GM23338 (cell line): ENCODE data around the gene LRMDA. TPM values are rescaled to one million over a fixed set of nuclear protein-coding genes. Genes with fewer than 3 reads are reported as not detected.

Experiments used
- ATAC-seq: fragments of 200-7000 bp; cut with Tn5 transposase; 3 replicates; pipeline ENCODE4 v1.9.1; 2020
- DNase-seq: peaks from one replicate; pipeline ENCODE4 v3.0.0-alpha.2; 2015; ENCODE audit warnings: low spot score
- H2AFZ ChIP-seq: fragments of 200-600 bp; sonication (generic); 2 replicates; pipeline ENCODE4 v1.8.0; 2016; ENCODE audit warnings: antibody characterized with exemption, mild to moderate bottlenecking, moderate library complexity
- H3F3A ChIP-seq: fragments of 200-600 bp; sonication (generic); replicated peaks from 2 replicates; pipeline ENCODE4 v1.8.0; 2017; ENCODE audit warnings: antibody characterized with exemption, mixed run types, low read depth
- H3K27ac ChIP-seq: fragments of 200-600 bp; sonication (generic); 2 replicates; pipeline ENCODE4 v1.6.1; 2016; ENCODE audit warnings: low read depth
- H3K27me3 ChIP-seq: fragments of 200-600 bp; sonication (generic); 2 replicates; pipeline ENCODE4 v1.8.0; 2016; ENCODE audit warnings: mild to moderate bottlenecking, mixed run types, moderate library complexity; ENCODE audit not compliant: insufficient read depth
- H3K36me3 ChIP-seq: fragments of 200-600 bp; sonication (generic); 2 replicates; pipeline ENCODE4 v1.8.0; 2016; ENCODE audit warnings: mild to moderate bottlenecking; ENCODE audit not compliant: insufficient read depth
- H3K4me1 ChIP-seq: fragments of 200-600 bp; sonication (generic); 2 replicates; pipeline ENCODE4 v1.8.0; 2016; ENCODE audit warnings: mild to moderate bottlenecking, moderate library complexity; ENCODE audit not compliant: insufficient read depth
- H3K4me2 ChIP-seq: fragments of 200-600 bp; sonication (generic); 2 replicates; pipeline ENCODE4 v1.7.1; 2017; ENCODE audit warnings: mixed run types
- H3K4me3 ChIP-seq: fragments of 200-600 bp; sonication (generic); 2 replicates; pipeline ENCODE4 v1.6.1; 2016; ENCODE audit warnings: mixed run types
- H3K79me2 ChIP-seq: fragments of 200-600 bp; sonication (generic); replicated peaks from 2 replicates; pipeline ENCODE4 v1.8.0; 2017; ENCODE audit warnings: mild to moderate bottlenecking; ENCODE audit not compliant: insufficient read depth
- H3K9me2 ChIP-seq: fragments of 200-600 bp; sonication (generic); 2 replicates; pipeline ENCODE4 v1.8.0; 2017; ENCODE audit not compliant: insufficient read depth
- H4K20me1 ChIP-seq: fragments of 200-600 bp; sonication (generic); replicated peaks from 2 replicates; pipeline ENCODE4 v1.8.0; 2017; ENCODE audit warnings: mild to moderate bottlenecking; ENCODE audit not compliant: insufficient read depth
- H3K27ac Mint-ChIP-seq: 2 replicates; pipeline ENCODE4 v1.8.0; 2020; ENCODE audit warnings: inconsistent platforms, mild to moderate bottlenecking, moderate library complexity, mixed read lengths
- H3K27me3 Mint-ChIP-seq: 3 replicates; pipeline ENCODE4 v1.8.0; 2022; ENCODE audit warnings: low read depth, mild to moderate bottlenecking, moderate library complexity, mixed read lengths, inconsistent platforms; ENCODE audit not compliant: insufficient read depth, poor library complexity
- H3K36me3 Mint-ChIP-seq: 3 replicates; pipeline ENCODE4 v1.8.0; 2021; ENCODE audit warnings: low read depth, mild to moderate bottlenecking, inconsistent platforms, moderate library complexity, mixed read lengths
- H3K4me1 Mint-ChIP-seq: 3 replicates; pipeline ENCODE4 v1.8.0; 2020; ENCODE audit warnings: mild to moderate bottlenecking, inconsistent platforms, mixed read lengths
- H3K4me3 Mint-ChIP-seq: 3 replicates; pipeline ENCODE4 v1.8.0; 2021; ENCODE audit warnings: moderate library complexity, mild to moderate bottlenecking, inconsistent platforms, mixed read lengths
- H3K9me3 Mint-ChIP-seq: 3 replicates; pipeline ENCODE4 v1.8.0; 2020; ENCODE audit warnings: moderate library complexity, mild to moderate bottlenecking, inconsistent platforms, mixed read lengths
- CREB1 ChIP-seq: fragments of 250-450 bp; sonication (Bioruptor Pico); IDR thresholded peaks from 2 replicates; pipeline ENCODE4 v1.5.0; 2020; ENCODE audit warnings: low read depth, mild to moderate bottlenecking, moderate library complexity
- EZH2 ChIP-seq: fragments of 200-600 bp; sonication (generic); IDR thresholded peaks from one replicate; pipeline ENCODE4 v1.8.0; 2017; ENCODE audit warnings: antibody characterized with exemption, mild to moderate bottlenecking, low read depth; ENCODE audit not compliant: unreplicated experiment
- EZH2phosphoT487 ChIP-seq: fragments of 200-600 bp; sonication (generic); IDR thresholded peaks from one replicate; pipeline ENCODE4 v1.8.1; 2018; ENCODE audit warnings: antibody characterized with exemption; ENCODE audit not compliant: unreplicated experiment
- JUNB ChIP-seq: IDR thresholded peaks from one replicate; pipeline ENCODE4 v1.6.1; 2016; ENCODE audit warnings: antibody characterized with exemption; ENCODE audit not compliant: unreplicated experiment
- NANOG ChIP-seq: IDR thresholded peaks from 2 replicates; pipeline ENCODE4 v1.6.1; 2016; ENCODE audit warnings: antibody characterized with exemption, borderline replicate concordance
- POLR2AphosphoS5 ChIP-seq: IDR thresholded peaks from 2 replicates; pipeline ENCODE4 v1.6.1; 2016; ENCODE audit warnings: antibody characterized with exemption, low read depth
- STAT1 ChIP-seq: IDR thresholded peaks from one replicate; pipeline ENCODE4 v1.6.1; 2016; ENCODE audit warnings: antibody characterized with exemption; ENCODE audit not compliant: unreplicated experiment
- ZNF114 ChIP-seq: fragments of 250-450 bp; sonication (Bioruptor Pico); IDR thresholded peaks from 2 replicates; pipeline ENCODE4 v1.5.0; 2020; ENCODE audit warnings: mild to moderate bottlenecking, moderate library complexity
- ZNF331 ChIP-seq: fragments of 250-450 bp; sonication (Bioruptor Pico); IDR thresholded peaks from 2 replicates; pipeline ENCODE4 v1.5.0; 2020; ENCODE audit warnings: low read depth, mild to moderate bottlenecking, moderate library complexity
- polyA plus RNA-seq: library from polyadenylated mRNA; unstranded; fragments of >200 nt; fragmentation: Nextera tagmentation; extraction: Ambion mirVana; gene quantifications from 2 replicates; pipeline ENCODE4 v1.2.1, GENCODE V29; 2016
- total RNA-seq: library from RNA; depleted of rRNA; stranded (reverse); fragments of >200 nt; shearing (Covaris generic); gene quantifications from 2 replicates; pipeline ENCODE4 v1.2.3, GENCODE V29; 2014
- TF ChIP-seq, protein P1 (sequence below): fragments of 250-450 bp; sonication (Bioruptor Pico); IDR thresholded peaks from 2 replicates; pipeline ENCODE4 v1.5.0; 2020; ENCODE audit warnings: mild to moderate bottlenecking, moderate library complexity
- TF ChIP-seq, protein P2 (sequence below), 2 experiments: fragments of 200-600 bp in 1 of 2; sonication (generic) in 1 of 2; conservative IDR thresholded peaks; 2 replicates each; pipeline versions ENCODE4 v1.5.1 to v1.6.1; 2016 to 2017; ENCODE audit warnings: antibody characterized with exemption in 2 of 2, low read depth in 2 of 2, mild to moderate bottlenecking in 2 of 2, moderate library complexity in 1 of 2
- TF ChIP-seq, protein P3 (sequence below): IDR thresholded peaks from one replicate; pipeline ENCODE4 v1.6.1; 2018; ENCODE audit warnings: antibody characterized with exemption; ENCODE audit not compliant: unreplicated experiment
- TF ChIP-seq, protein P4 (sequence below): IDR thresholded peaks from 2 replicates; pipeline ENCODE4 v1.6.1; 2016; ENCODE audit warnings: antibody characterized with exemption

LRMDA gene
- total and polyA plus RNA-seq, 2 experiments from 2014 or later: 0.90 to 1.8 TPM

DNA sequence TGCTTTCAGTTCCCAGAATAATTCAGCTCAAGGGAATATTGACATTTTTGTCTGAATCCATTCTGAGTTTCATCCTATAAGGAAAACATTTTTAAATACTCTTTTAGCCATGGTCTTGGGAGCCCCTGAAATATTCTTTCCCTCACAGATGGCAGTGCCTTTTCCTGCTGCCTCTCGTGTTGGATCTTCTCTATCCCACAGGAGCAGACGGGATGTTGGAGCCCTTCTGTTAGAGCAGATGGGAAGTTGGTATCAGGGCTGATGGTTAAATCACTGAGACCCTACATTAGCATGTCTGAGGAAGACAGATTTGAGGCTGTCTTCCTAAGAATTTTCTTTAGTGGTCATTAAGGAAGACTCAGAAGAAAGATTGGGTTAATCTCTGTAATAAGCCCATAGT is 737.8 kb downstream of the LRMDA start:
- Mint-ChIP-seq H3K27me3 (peaks cover 4% of the 10 kb centered on the region), H3K4me3 (no peak overlapping the region), H3K36me3 (peaks cover 4% of the 10 kb centered on the region; the same call in 1 of the 3 replicates), H3K4me1 (0 out of 3 replicates have a peak, but pooled peaks cover 2% of the 10 kb centered on the region), H3K27ac (no peak overlapping the region), H3K9me3 (peaks cover 12% of the 10 kb centered on the region)
- DNase-seq (no peak), ATAC-seq (no peak)
- Histone ChIP-seq H3K4me3 (no peak overlapping the region), H3K27me3 (no peaks in the 10 kb centered on the region), H4K20me1 (no peaks in the 10 kb centered on the region), H3K79me2 (no peaks in the 10 kb centered on the region), H2AFZ (no peak overlapping the region), H3K4me2 (no peak overlapping the region), H3K36me3 (no peaks in the 10 kb centered on the region), H3K9me2 (no peaks in the 10 kb centered on the region), H3K27ac (no peak overlapping the region), H3K4me1 (no peaks in the 10 kb centered on the region), H3F3A (no peaks in the 10 kb centered on the region)
- TF ChIP-seq, protein P1, sequence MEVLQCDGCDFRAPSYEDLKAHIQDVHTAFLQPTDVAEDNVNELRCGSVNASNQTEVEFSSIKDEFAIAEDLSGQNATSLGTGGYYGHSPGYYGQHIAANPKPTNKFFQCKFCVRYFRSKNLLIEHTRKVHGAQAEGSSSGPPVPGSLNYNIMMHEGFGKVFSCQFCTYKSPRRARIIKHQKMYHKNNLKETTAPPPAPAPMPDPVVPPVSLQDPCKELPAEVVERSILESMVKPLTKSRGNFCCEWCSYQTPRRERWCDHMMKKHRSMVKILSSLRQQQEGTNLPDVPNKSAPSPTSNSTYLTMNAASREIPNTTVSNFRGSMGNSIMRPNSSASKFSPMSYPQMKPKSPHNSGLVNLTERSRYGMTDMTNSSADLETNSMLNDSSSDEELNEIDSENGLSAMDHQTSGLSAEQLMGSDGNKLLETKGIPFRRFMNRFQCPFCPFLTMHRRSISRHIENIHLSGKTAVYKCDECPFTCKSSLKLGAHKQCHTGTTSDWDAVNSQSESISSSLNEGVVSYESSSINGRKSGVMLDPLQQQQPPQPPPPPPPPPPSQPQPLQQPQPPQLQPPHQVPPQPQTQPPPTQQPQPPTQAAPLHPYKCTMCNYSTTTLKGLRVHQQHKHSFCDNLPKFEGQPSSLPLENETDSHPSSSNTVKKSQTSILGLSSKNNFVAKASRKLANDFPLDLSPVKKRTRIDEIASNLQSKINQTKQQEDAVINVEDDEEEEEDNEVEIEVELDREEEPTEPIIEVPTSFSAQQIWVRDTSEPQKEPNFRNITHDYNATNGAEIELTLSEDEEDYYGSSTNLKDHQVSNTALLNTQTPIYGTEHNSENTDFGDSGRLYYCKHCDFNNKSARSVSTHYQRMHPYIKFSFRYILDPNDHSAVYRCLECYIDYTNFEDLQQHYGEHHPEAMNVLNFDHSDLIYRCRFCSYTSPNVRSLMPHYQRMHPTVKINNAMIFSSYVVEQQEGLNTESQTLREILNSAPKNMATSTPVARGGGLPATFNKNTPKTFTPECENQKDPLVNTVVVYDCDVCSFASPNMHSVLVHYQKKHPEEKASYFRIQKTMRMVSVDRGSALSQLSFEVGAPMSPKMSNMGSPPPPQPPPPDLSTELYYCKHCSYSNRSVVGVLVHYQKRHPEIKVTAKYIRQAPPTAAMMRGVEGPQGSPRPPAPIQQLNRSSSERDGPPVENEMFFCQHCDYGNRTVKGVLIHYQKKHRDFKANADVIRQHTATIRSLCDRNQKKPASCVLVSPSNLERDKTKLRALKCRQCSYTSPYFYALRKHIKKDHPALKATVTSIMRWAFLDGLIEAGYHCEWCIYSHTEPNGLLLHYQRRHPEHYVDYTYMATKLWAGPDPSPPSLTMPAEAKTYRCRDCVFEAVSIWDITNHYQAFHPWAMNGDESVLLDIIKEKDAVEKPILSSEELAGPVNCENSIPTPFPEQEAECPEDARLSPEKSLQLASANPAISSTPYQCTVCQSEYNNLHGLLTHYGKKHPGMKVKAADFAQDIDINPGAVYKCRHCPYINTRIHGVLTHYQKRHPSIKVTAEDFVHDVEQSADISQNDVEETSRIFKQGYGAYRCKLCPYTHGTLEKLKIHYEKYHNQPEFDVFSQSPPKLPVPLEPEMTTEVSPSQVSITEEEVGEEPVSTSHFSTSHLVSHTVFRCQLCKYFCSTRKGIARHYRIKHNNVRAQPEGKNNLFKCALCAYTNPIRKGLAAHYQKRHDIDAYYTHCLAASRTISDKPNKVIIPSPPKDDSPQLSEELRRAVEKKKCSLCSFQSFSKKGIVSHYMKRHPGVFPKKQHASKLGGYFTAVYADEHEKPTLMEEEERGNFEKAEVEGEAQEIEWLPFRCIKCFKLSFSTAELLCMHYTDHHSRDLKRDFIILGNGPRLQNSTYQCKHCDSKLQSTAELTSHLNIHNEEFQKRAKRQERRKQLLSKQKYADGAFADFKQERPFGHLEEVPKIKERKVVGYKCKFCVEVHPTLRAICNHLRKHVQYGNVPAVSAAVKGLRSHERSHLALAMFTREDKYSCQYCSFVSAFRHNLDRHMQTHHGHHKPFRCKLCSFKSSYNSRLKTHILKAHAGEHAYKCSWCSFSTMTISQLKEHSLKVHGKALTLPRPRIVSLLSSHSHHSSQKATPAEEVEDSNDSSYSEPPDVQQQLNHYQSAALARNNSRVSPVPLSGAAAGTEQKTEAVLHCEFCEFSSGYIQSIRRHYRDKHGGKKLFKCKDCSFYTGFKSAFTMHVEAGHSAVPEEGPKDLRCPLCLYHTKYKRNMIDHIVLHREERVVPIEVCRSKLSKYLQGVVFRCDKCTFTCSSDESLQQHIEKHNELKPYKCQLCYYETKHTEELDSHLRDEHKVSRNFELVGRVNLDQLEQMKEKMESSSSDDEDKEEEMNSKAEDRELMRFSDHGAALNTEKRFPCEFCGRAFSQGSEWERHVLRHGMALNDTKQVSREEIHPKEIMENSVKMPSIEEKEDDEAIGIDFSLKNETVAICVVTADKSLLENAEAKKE (CRISPR knock-in tag): no peak
- TF ChIP-seq JUNB (no peak), EZH2phosphoT487 (no peak), POLR2AphosphoS5 (no peak), EZH2 (no peak), CREB1 (no peak), ZNF114 (CRISPR knock-in tag) (no peak), ZNF331 (CRISPR knock-in tag) (no peak), STAT1 (no peak), NANOG (no peak)
- TF ChIP-seq, protein P2, sequence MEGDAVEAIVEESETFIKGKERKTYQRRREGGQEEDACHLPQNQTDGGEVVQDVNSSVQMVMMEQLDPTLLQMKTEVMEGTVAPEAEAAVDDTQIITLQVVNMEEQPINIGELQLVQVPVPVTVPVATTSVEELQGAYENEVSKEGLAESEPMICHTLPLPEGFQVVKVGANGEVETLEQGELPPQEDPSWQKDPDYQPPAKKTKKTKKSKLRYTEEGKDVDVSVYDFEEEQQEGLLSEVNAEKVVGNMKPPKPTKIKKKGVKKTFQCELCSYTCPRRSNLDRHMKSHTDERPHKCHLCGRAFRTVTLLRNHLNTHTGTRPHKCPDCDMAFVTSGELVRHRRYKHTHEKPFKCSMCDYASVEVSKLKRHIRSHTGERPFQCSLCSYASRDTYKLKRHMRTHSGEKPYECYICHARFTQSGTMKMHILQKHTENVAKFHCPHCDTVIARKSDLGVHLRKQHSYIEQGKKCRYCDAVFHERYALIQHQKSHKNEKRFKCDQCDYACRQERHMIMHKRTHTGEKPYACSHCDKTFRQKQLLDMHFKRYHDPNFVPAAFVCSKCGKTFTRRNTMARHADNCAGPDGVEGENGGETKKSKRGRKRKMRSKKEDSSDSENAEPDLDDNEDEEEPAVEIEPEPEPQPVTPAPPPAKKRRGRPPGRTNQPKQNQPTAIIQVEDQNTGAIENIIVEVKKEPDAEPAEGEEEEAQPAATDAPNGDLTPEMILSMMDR (conservative IDR thresholded peaks at IDR 0.05; ENCODE audit: low read depth in 2 of 2): no peak
- TF ChIP-seq, protein P3, sequence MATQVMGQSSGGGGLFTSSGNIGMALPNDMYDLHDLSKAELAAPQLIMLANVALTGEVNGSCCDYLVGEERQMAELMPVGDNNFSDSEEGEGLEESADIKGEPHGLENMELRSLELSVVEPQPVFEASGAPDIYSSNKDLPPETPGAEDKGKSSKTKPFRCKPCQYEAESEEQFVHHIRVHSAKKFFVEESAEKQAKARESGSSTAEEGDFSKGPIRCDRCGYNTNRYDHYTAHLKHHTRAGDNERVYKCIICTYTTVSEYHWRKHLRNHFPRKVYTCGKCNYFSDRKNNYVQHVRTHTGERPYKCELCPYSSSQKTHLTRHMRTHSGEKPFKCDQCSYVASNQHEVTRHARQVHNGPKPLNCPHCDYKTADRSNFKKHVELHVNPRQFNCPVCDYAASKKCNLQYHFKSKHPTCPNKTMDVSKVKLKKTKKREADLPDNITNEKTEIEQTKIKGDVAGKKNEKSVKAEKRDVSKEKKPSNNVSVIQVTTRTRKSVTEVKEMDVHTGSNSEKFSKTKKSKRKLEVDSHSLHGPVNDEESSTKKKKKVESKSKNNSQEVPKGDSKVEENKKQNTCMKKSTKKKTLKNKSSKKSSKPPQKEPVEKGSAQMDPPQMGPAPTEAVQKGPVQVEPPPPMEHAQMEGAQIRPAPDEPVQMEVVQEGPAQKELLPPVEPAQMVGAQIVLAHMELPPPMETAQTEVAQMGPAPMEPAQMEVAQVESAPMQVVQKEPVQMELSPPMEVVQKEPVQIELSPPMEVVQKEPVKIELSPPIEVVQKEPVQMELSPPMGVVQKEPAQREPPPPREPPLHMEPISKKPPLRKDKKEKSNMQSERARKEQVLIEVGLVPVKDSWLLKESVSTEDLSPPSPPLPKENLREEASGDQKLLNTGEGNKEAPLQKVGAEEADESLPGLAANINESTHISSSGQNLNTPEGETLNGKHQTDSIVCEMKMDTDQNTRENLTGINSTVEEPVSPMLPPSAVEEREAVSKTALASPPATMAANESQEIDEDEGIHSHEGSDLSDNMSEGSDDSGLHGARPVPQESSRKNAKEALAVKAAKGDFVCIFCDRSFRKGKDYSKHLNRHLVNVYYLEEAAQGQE: no peak
- TF ChIP-seq, protein P4, sequence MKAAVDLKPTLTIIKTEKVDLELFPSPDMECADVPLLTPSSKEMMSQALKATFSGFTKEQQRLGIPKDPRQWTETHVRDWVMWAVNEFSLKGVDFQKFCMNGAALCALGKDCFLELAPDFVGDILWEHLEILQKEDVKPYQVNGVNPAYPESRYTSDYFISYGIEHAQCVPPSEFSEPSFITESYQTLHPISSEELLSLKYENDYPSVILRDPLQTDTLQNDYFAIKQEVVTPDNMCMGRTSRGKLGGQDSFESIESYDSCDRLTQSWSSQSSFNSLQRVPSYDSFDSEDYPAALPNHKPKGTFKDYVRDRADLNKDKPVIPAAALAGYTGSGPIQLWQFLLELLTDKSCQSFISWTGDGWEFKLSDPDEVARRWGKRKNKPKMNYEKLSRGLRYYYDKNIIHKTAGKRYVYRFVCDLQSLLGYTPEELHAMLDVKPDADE: no peak
